MCF 10A (cell line): ENCODE results near the gene IBTK. TPM values are rescaled to one million over a fixed set of nuclear protein-coding genes. Genes with fewer than 3 reads are reported as not detected.

Experiments used
- BruUV-seq: library from RNA; stranded (reverse); fragments of 400-500 nt; replicated peaks from 2 replicates; lab custom pipeline; 2021; lab: Mats Ljungman, UMichigan
- CTCF ChIA-PET: fragments of 300-600 bp; sonication (Branson Sonifier 250); formaldehyde crosslinking; extraction: SDS; loops from one replicate; lab custom pipeline; 2021; ENCODE audit warnings: antibody characterized with exemption, inconsistent platforms; lab: Yijun Ruan, JAX
- POLR2A ChIA-PET: fragments of 300-600, 350-650 bp; sonication (Branson Sonifier 250); formaldehyde crosslinking; extraction: SDS; loops from one replicate; lab custom pipeline; 2020; ENCODE audit warnings: antibody characterized with exemption, inconsistent platforms; lab: Yijun Ruan, JAX
- DNase-seq: peaks from one replicate; pipeline ENCODE4 v3.0.0-alpha.2; 2018; ENCODE audit not compliant: unreplicated experiment
- H3K27ac Mint-ChIP-seq: one replicate; pipeline ENCODE4 v1.8.0; 2022; ENCODE audit warnings: mild to moderate bottlenecking, low read depth, mixed read lengths; ENCODE audit not compliant: unreplicated experiment
- H3K27me3 Mint-ChIP-seq: one replicate; pipeline ENCODE4 v1.8.0; 2022; ENCODE audit warnings: mixed read lengths; ENCODE audit not compliant: insufficient read depth, unreplicated experiment
- H3K36me3 Mint-ChIP-seq: one replicate; pipeline ENCODE4 v1.8.0; 2022; ENCODE audit warnings: mild to moderate bottlenecking, moderate library complexity, mixed read lengths; ENCODE audit not compliant: insufficient read depth, unreplicated experiment
- H3K4me1 Mint-ChIP-seq: one replicate; pipeline ENCODE4 v1.8.0; 2022; ENCODE audit warnings: mixed read lengths; ENCODE audit not compliant: insufficient read depth, unreplicated experiment
- H3K4me3 Mint-ChIP-seq: one replicate; pipeline ENCODE4 v1.8.0; 2022; ENCODE audit warnings: mild to moderate bottlenecking, moderate library complexity, mixed read lengths; ENCODE audit not compliant: unreplicated experiment
- H3K9me3 Mint-ChIP-seq: one replicate; pipeline ENCODE4 v1.8.0; 2022; ENCODE audit warnings: mixed read lengths; ENCODE audit not compliant: unreplicated experiment
- intact Hi-C: fragments of 100-400 bp; cut with micrococcal nuclease; formaldehyde crosslinking; loops from 2 replicates; pipeline ENCODE4 v1.14.1; 2022
- total RNA-seq: library from RNA; stranded (reverse); gene quantifications from 2 replicates; pipeline ENCODE4 v1.2.3, GENCODE V29; 2022
- TF ChIP-seq, protein P1 (sequence below): fragments of 200-600 bp; IDR thresholded peaks from one replicate; pipeline ENCODE4 v1.8.0; 2022; ENCODE audit warnings: antibody characterized with exemption, mild to moderate bottlenecking; ENCODE audit not compliant: unreplicated experiment

Gene IBTK
- total RNA-seq, 1 experiment from 2014 or later = 59.0 TPM

DNA sequence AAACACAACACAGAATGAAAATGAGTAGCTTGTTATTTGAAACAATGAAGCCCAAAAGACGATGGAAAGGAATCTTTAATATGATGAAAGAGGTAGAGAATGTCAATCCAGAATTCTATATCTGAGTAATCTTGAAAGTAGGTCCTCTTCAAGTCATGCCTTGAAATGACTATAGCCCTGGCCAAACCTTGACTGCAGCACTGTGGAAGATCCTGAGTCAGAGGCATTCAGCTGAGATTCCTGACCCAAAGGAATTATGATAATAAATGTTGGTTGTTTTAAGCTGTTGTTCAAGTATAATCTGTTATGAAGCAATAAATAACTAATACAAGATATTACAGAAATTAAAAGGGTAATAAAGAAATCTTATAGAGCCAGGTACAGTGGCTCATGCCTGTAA is 64.8 kb downstream of the IBTK start:
- no peaks in the 10 kb centered on the region for H3K4me1 Mint-ChIP-seq
- CTCF ChIA-PET = no interaction called here
- POLR2A ChIA-PET = interaction anchor here (0.6 to 1.2 kb wide), 3 partner anchors 29 to 949 kb away, joined by 3 to 4 read pairs (median 3); no protein-coding TSS in a partner anchor
- no peaks in the 10 kb centered on the region for H3K27me3 Mint-ChIP-seq
- intact Hi-C loops = no loop called here
- no peak for DNase-seq
- H3K4me3 Mint-ChIP-seq = no peak overlapping the region
- no peaks in the 10 kb centered on the region for H3K9me3 Mint-ChIP-seq
- no TSS peak for BruUV-seq
- TF ChIP-seq, protein P1, sequence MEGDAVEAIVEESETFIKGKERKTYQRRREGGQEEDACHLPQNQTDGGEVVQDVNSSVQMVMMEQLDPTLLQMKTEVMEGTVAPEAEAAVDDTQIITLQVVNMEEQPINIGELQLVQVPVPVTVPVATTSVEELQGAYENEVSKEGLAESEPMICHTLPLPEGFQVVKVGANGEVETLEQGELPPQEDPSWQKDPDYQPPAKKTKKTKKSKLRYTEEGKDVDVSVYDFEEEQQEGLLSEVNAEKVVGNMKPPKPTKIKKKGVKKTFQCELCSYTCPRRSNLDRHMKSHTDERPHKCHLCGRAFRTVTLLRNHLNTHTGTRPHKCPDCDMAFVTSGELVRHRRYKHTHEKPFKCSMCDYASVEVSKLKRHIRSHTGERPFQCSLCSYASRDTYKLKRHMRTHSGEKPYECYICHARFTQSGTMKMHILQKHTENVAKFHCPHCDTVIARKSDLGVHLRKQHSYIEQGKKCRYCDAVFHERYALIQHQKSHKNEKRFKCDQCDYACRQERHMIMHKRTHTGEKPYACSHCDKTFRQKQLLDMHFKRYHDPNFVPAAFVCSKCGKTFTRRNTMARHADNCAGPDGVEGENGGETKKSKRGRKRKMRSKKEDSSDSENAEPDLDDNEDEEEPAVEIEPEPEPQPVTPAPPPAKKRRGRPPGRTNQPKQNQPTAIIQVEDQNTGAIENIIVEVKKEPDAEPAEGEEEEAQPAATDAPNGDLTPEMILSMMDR = no peak
- peaks cover 87% of the 10 kb centered on the region for H3K36me3 Mint-ChIP-seq
- H3K27ac Mint-ChIP-seq = no peak overlapping the region

DNA sequence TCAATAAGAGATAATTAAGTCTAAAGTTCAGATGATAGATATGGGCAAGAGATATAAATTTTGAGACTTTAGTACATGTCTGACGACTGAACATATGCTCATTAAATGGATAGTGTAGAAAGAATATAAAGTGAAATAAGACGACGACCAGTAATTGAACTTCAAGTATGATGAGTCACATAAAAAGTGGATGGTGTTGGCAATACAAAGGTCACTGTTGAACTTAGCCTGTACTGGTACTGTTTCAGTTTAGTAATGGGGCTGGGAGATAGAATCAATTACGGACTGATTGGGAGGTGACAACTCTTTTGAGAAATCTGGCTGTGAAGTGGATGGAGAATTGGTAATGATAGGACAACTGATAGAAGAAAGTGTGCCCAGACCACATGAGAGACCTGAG is 68.1 kb downstream of the IBTK start:
- no TSS peak for BruUV-seq
- Mint-ChIP-seq H3K4me1 (no peaks in the 10 kb centered on the region), H3K9me3 (no peaks in the 10 kb centered on the region), H3K36me3 (peaks cover 75% of the 10 kb centered on the region), H3K27ac (peak overlapping the region; percentile 54), H3K27me3 (no peaks in the 10 kb centered on the region), H3K4me3 (no peak overlapping the region)
- TF ChIP-seq, protein P1 = no peak
- DNase-seq = no peak
- POLR2A ChIA-PET = no interaction called here
- intact Hi-C loops = no loop called here
- CTCF ChIA-PET = interaction anchor here (0.5 to 0.6 kb wide), 2 partner anchors 19 to 177 kb away, joined by 3 read pairs; no protein-coding TSS in a partner anchor

DNA sequence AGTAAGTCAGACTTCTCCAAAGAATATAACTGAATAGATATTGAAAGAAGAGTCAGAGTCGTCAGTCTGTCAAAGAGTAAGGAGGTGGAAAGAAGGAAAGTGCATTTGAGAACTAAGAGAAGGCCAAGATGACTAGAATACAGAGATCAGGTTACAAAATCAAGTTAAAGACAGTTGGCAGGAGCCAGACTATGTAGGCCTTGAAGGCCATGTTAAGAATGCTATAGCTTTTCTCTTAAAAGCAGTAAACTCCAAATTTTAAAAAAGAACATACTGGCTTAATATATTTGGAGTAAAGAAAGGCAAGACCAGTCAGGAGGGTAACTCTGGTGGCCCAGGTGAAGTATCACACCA is 68.8 kb downstream of the IBTK start:
- H3K36me3 Mint-ChIP-seq = peaks cover 69% of the 10 kb centered on the region
- H3K4me3 Mint-ChIP-seq = no peak overlapping the region
- H3K27ac Mint-ChIP-seq = peak overlapping the region; percentile 54
- H3K27me3 Mint-ChIP-seq = no peaks in the 10 kb centered on the region
- TF ChIP-seq, protein P1 = no peak
- H3K4me1 Mint-ChIP-seq = no peaks in the 10 kb centered on the region
- no TSS peak for BruUV-seq
- intact Hi-C loops = no loop called here
- no peak for DNase-seq
- no peaks in the 10 kb centered on the region for H3K9me3 Mint-ChIP-seq
- CTCF ChIA-PET = interaction anchor here (0.5 to 1.4 kb wide), 5 partner anchors 31 to 1094 kb away, joined by 3 to 6 read pairs (median 3); no protein-coding TSS in a partner anchor
- POLR2A ChIA-PET = interaction anchor here (0.7 kb wide), 1 partner anchor 420 kb away, joined by 3 read pairs; no protein-coding TSS in a partner anchor

DNA sequence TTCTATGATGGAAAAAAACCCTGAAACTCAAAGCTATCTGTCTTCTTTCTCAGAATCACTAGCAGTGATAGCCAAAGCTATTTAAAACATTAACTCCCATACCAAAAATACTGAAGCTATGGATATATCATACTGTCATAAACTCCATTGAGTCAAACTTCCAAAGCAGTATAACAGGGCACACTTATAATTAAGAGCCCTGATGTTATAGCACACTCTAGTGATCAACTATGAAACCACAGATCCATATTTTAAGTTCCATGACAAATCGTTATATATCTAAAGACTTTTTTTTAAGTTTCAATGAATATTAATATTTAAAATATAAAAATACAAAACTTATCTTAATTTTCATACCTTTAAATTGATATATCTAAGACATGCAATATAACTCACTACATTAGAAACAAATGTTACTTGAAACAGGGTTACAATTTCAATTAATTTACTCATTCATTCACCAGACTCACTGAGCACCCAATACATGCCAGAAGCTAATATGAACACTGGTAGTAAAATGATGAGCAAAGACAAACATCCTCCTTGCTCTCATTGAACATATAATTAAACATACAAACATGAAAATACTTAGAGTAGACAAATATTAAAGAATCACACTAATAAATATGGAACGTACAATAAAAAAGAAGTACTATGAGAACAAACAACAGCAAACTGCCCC is 69.3 kb downstream of the IBTK start:
- CTCF ChIA-PET = interaction anchor here (0.5 to 1.4 kb wide), 10 partner anchors 13 to 1095 kb away, joined by 3 to 6 read pairs (median 3); no protein-coding TSS in a partner anchor
- H3K4me3 Mint-ChIP-seq = no peak overlapping the region
- H3K27me3 Mint-ChIP-seq = no peaks in the 10 kb centered on the region

More for the DNA sequence above, 69.3 kb downstream of the IBTK start:
- TF ChIP-seq, protein P1 = peak; percentile 37
- DNase-seq = peak; percentile 27
- intact Hi-C loops = no loop called here
- H3K36me3 Mint-ChIP-seq = peaks cover 67% of the 10 kb centered on the region
- no TSS peak for BruUV-seq
- no peaks in the 10 kb centered on the region for H3K4me1 Mint-ChIP-seq
- H3K9me3 Mint-ChIP-seq = no peaks in the 10 kb centered on the region
- POLR2A ChIA-PET = interaction anchor here (0.7 kb wide), 1 partner anchor 420 kb away, joined by 3 read pairs; no protein-coding TSS in a partner anchor
- peak overlapping the region; percentile 54 for H3K27ac Mint-ChIP-seq
